Fibroblast of mammary gland (primary cell): ENCODE measurements around the gene TFPI2.

Experiments
- DNase-seq: peaks from one replicate; pipeline ENCODE4 v3.0.0-alpha.2; 2010; ENCODE audit warnings: low read depth
- H3K4me3 ChIP-seq: 2 replicates; pipeline ENCODE4 v1.5.1; 2011; ENCODE audit warnings: low read depth, mild to moderate bottlenecking, low read length, moderate library complexity; ENCODE audit not compliant: control insufficient read depth
- CTCF ChIP-seq: conservative IDR thresholded peaks from 2 replicates; pipeline ENCODE4 v1.5.1; 2011; ENCODE audit warnings: low read depth, low read length, inconsistent platforms; ENCODE audit not compliant: control insufficient read depth, insufficient read depth

Gene TFPI2

GRCh38 chr7:93884541-93884940, 6.0 kb downstream of the TFPI2 start:
- no peak for DNase-seq
- H3K4me3 ChIP-seq: no peak overlapping the region
- no peak for TF ChIP-seq CTCF

- DNase-seq: no peak
- H3K4me3 ChIP-seq: no peak overlapping the region
- TF ChIP-seq CTCF: no peak
Measured at GRCh38 chr7:93883917-93884345, 6.6 kb downstream of the TFPI2 start.

GRCh38 chr7:93883078-93883916, 7.3 kb downstream of the TFPI2 start:
- TF ChIP-seq CTCF: no peak
- DNase-seq: no peak

GRCh38 chr7:93882468-93882867, 8.1 kb downstream of the TFPI2 start:
- no peak for DNase-seq
- no peak for TF ChIP-seq CTCF
- H3K4me3 ChIP-seq: no peak overlapping the region

More at GRCh38 chr7:93883078-93883916, 7.3 kb downstream of the TFPI2 start:
- H3K4me3 ChIP-seq: no peak overlapping the region

GRCh38 chr7:93879356-93879755, 11.2 kb downstream of the TFPI2 start:
- DNase-seq: no peak
- no peak overlapping the region for H3K4me3 ChIP-seq
- no peak for TF ChIP-seq CTCF

- no peak for TF ChIP-seq CTCF
- no peak overlapping the region for H3K4me3 ChIP-seq
- DNase-seq: peak; percentile 20
Measured at GRCh38 chr7:93877742-93878141, 12.8 kb downstream of the TFPI2 start.
